Sciatic nerve (tissue), 2 donors: ENCODE measurements around the gene CBS. TPM values are rescaled to one million over a fixed set of nuclear protein-coding genes. Genes with fewer than 3 reads are reported as not detected.

ENCODE experiments used
- ATAC-seq: fragments of 200-7000 bp; cut with Tn5 transposase; one replicate; pipeline ENCODE4 v1.9.1; 2020; ENCODE audit warnings: mild to moderate bottlenecking, moderate library complexity
- DNase-seq: peaks from one replicate; pipeline ENCODE4 v3.0.0-alpha.2; 2020; ENCODE audit warnings: low spot score
- intact Hi-C: fragments of 100-400 bp; cut with DNase I; formaldehyde crosslinking; loops from one replicate; pipeline ENCODE4 v1.14.2; 2022
- total RNA-seq: library from RNA; stranded (reverse); fragmentation: NEBNext Ultra II Directional; extraction: Animal tissue kit (Norgen Biotek cat#: 25700); gene quantifications from one replicate; pipeline ENCODE4 v1.2.1, GENCODE V29; 2021
- donor health status: DM: no; HTN: no; CAD: no.
- donor health status: DM: no; HTN: no; CAD: no.

CBS gene
- total RNA-seq, 1 donor from 2014 or later: 79.9 TPM

GRCh38 chr21:43005635-43006034 lies 70.0 kb downstream of the CBS start:
- intact Hi-C loops: no loop called here
- DNase-seq (no peak), ATAC-seq (no peak)

- ATAC-seq (peak; percentile 10), DNase-seq (no peak)
- intact Hi-C loops: no loop called here
These were observed 70.7 kb downstream of the CBS start for GRCh38 chr21:43004926-43005325.

Other genes starting within 250 kb of the CBS start
- 13.0 TPM for gene WDR4, start 196.3 kb downstream of the CBS start, total RNA-seq
- gene NDUFV3, start 182.5 kb downstream of the CBS start, total RNA-seq: 43.8 TPM
- not detected for gene ERVH48-1, start 150.2 kb downstream of the CBS start, total RNA-seq
- gene PKNOX1, start 101.3 kb downstream of the CBS start, total RNA-seq: 23.1 TPM
- 67.6 TPM for gene U2AF1, start 31.7 kb upstream of the CBS start, total RNA-seq
- not detected for gene CRYAA, start 93.2 kb upstream of the CBS start, total RNA-seq